HG02642 (cell line): ENCODE results near the gene PNPLA8.
"Not testable (repeated sequence)": the region's sequence is repeated elsewhere in the genome, so short reads cannot be mapped to it uniquely, and the experiment has no call there.

Experiments used
- ATAC-seq: cut with Tn5 transposase; IDR thresholded peaks from one replicate; pipeline ENCODE4 v1.9.1; 2021; ENCODE audit warnings: mild to moderate bottlenecking; ENCODE audit not compliant: unreplicated experiment, poor library complexity

PNPLA8 gene

DNA sequence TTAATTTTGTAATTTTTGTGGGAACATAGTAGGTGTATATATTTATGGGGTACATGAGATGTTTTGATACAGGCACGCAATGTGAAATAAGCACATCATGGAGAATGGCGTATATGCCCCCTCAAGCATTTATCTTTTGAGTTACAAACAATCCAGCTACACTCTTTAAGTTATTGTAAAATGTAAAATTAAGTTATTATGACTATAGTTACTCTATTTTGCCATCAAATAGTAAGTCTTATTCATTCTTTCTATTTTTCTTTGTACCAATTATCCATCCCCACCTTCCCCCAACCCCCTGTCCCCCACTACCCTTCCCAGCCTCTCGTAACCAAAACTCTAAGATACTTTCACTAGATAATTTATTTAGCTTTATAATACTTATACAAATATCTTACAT, 7.8 kb upstream of the PNPLA8 start:
- ATAC-seq, result no peak

DNA sequence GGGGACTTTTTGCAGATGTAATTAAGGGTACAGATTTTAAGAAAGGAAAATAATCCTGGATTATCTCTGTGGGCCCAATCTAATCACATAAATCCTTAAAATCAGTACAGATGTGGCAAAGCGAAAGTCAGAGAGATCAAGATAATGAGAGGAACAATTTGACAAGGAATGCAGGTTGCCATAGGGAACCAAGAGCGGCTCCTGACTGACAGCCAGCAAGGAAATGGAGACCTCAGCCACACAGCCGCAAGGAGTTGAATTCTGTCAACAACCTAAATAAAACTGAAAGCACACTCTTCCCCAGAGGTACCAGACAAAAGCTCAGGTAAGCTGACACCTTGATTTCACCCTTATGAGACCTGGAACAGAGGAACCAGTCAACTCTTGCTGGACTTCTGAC, 3.4 kb upstream of the PNPLA8 start:
- ATAC-seq, result no peak

DNA sequence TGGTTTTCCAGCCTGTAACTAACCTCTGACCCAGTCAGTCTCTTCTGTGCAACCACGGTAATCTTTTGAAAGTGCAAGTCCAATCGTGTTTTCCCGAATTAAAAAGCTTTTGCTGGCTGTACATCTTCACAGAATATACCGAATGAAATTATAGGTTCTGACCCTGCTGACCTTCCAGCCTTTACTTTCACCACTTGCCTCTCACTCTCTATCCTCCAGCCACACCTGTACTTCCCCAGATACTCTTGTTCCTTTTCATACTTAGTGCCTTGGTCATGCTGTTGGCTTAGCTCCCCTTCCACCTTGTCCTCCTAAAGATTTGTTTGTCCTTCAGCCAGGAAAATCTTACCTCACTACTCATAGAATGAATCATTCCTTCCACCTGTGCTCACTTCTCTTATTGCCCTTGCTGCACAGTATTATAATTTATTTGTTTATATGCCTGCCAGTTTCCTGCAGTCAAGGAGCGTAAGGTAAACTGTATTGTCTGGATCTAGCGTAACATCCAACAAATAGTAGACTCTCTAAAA, 2.3 kb upstream of the PNPLA8 start:
- no peak for ATAC-seq

DNA sequence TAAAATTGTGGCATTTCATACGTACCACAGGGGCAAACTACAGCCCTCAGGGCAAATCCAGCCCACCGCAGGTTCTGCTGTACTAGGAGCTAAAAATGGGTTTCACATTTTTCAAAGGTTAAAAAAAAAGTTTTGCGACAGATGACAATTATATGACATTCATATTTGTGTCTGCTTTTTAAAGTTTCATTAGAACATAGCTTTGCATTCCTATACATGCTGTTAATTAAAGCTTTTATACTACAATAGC, 758 bp upstream of the PNPLA8 start:
- ATAC-seq, result no peak

DNA sequence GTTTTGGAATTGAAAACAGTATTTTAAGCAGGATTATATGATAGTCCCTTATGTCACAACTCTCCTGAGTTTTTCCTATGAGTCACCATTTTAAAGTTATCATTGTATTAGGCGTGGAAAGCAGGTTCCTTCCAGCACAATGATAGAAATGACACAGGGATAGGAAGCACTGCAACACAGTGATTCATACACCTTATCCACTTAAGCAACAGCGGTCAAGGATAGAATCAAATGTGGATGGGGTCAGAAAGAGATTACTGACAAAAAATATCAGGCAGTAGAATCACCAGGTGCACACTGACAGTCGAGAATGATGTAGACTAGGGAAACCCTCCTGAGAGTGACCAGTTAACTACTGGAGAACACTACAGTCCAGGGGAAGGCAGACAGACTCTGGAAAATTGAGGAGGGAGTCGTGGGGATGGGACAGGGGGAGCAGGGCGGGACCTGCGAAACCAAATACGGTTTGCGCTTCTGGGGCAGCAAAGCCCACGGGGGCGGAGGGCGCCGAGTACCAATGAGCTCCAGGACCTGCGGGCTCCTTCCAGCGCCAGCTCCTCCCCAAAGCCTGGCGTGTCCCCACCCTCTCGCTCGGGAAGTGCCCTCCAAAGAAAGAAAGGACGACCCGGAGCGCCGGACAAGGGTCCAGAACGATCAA, 479 bp downstream of the PNPLA8 start:
- peak; percentile 53 for ATAC-seq

DNA sequence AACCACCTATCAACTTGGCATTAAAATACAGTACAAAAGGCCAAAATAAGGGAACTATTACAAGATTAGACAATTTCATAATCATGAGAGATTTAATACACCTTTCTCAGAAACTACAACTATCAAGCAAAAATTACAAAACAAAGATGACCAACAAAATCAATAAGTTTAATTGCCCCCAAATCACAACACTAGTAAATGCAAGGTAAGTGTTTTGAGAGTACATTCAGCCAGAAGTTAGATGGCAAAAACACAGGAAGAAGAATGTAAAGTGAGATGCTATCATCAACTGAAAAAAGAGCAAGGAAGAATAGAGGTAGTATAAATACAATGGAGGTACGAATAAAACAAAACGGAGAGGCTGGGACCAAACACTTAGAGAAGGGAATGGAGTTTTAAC, 3.2 kb downstream of the PNPLA8 start:
- no peak for ATAC-seq

DNA sequence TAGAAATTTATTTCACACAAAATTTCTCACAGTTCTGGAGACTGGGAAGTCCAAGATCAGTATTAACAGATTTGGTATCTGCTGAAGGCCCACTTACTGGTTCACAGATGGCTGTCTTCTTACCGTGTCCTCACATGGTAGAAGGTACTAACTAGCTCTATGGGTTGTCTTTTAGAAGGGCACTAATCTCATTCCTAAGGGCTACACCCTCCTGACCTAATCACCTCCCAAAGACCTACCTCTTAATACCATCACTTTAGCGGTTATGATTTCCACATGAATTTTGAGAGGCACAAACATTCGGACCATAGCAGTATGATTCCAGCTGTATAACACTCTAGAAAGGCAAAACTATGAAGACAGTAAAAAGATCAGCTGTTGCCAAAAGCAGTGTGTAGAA, 8.0 kb downstream of the PNPLA8 start:
- ATAC-seq, result no peak

DNA sequence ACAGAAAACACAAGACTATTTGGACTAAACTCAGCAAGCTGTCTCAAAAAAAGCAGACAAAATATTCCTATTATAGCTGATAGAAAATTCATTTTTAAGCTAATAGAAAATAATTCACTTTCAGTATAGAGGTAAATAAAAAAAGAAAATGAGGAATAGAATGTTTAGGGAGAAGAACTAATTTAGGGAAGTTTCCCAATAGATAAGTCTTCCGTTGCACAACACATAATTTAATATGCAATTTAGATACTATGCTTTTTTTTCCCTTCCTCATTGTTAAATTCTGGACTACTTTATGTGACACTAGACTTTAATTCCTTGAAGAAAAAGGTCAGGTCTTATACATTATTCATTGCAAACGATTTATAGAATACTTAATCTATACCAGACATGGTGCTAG, 10.3 kb downstream of the PNPLA8 start:
- ATAC-seq, result no peak

DNA sequence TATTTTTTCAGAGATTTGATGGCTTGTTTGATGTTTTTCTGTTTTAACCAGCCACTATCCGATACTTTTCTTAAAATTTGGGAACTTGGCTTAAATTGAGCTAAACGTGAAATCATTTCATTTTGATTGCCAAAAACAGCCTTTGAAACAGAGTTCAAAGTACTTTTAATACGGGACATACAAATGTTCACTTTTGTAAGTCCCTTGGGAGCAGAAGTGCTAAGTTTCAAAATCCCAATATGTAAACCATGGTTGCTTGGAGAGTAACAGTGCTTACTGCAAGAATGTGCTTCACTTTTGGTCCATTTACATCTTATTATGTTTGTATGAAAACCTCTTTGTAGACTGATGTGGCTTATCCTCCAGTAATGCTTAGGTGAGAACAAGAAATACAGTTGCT, 10.9 kb downstream of the PNPLA8 start:
- ATAC-seq, result no peak

DNA sequence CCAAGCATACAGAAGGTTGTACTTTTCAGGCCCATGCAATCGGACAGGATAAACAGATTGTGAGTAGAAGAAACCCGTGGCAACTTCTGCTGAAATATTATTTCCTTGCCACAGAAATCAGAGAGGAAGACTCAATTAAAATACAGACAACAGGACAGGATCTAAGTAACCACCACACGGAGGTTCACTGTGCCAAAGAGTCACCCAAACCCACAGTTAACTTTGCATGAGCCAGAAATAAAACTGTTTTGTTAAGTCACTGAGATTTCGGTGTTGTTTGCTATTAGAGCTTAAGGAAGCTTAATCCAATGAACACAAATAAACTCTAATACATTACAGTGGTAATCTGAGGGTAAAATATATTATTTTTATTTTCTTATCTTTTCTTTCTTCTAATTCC, 14.0 kb downstream of the PNPLA8 start:
- no peak for ATAC-seq

DNA sequence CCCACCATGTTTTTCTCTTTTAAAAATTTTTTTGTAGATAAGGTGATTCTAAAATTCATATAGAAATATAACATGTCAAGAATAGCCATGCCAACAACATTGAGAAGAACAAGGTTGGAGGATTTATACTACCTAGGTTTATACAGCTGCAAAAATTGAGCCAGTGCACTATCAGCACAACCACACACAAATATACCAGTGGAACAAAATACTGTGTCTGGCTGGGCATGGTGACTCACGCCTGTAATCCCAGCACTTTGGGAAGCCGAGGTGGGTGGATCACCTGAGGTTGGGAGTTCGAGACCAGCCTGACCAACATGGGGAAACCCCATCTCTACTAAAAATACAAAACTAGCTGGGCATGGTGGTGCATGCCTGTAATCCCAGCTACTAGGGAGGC, 21.4 kb downstream of the PNPLA8 start:
- not testable (repeated sequence) for ATAC-seq

DNA sequence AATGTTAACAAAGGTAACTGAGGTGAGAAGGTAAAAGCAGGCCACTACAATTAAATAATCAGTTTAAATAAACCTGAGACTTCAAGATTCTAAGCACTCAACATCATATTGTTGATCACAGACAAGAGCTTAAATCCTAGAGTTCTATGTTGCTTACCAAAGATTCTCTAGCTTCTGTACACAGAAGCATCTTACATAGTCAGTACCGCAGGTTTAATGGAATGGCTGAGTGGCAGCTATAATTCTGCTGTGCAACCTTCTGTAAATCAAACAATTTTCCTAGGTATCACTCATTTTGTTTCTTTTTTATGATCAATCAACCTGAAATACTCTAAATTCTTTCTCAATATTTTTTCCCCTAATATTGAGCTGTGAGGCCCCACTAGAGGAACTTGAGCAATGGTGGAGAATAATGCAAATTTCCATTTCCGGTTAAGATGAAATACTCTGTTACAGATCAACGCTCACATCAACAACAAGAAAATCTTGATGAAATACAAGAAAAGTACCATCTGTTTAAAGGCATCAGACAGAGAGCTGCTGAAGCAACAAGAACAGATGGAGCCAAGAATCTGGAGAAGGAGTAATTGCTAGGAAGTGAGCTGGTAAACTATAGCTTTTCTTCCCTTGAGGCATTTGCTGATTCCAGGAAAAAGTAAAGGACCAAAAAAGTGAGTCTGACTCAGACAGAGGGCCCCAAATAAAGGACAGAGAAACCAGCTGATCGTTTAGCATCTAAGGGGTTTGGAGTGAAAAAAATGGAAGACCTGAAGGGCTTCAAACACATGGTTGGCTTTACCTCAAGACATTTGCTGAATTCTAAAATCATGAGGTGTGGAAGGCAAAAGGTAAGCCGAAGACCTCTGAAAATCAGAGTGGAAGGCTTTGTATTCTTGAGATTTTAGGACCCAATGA, 22.6 kb downstream of the PNPLA8 start:
- peak; percentile 97 for ATAC-seq

DNA sequence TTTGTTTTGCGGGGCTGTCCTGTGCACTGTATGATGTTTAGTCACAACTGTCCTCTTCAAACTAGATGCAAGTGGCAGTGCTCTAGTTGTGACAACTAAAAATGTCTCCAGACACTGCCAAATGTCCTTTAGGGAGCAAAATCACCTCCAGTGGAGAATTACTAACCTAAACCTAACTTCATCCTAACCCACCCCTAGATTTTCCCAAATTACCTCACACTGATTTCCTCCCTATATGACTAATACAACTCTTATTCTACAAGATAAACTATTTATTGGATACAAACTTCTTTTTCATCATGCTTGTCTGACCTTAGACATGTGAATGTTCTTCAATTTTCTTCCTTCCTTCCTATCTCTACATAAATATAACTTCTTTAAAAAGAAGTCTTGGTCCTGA, 26.4 kb downstream of the PNPLA8 start:
- no peak for ATAC-seq

DNA sequence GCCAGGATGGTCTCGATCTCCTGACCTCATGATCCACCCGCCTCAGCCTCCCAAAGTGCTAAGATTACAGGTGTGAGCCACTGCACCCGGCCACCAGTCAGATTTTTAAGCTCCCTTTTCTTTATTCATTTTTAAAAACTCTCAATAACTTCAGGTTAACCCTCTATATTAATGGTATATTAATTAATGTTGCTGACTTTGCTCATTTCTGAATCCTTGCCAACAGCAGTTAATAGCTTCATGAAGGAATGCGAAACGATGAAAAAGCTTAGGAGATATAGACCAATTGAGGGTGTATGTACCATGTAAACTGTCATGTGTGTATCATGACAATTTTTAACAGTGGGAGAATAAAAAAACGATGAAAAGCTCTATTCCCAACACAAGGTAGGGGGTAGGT, 27.5 kb downstream of the PNPLA8 start:
- ATAC-seq, result no peak

DNA sequence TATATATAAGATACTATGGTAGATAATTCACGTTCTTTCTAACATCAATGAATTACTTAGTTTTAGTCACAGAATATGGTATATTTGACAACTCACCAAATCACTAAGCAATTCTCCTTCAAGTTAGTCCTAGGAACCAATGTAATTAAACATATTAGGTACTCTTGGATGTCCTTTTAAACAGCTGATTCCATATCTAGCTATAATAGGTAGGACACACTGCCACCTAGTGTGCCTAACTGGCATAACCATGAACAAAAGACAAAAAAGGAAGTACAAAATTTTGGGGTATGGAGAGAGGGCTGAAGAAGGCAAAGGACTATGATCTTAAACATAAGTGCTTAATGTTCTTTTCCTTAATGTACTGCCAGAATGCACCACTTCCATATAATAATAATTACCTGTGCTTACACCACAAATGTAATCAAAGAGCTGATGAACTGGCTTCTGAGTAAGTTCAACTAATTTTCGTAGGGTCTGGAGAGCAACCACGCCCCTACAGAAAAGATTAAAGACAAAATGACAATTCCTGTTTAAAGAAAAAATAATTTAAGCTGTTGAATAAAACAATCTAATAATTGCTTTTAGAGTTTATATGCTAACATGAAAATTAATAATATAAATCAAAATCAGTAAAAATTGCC, 28.7 kb downstream of the PNPLA8 start:
- no peak for ATAC-seq

DNA sequence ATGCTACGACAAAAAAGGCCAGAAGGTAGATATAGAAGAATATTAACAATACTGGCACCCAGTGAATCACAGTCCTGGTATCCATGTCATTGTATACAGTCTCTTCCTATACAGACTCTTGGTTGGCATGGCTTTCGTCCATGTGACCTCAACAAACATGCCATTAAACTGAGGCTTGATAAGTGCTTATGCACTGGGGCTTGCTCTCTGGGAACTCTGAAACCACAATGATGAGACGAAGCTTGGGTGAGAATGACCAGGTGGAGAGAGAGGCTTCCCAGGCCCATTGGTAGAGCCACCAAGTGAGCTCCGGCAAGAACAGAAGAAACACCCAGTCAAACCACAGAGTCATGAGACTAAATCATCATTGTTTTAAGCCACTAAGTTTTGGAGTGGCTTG, 33.2 kb downstream of the PNPLA8 start:
- no peak for ATAC-seq

DNA sequence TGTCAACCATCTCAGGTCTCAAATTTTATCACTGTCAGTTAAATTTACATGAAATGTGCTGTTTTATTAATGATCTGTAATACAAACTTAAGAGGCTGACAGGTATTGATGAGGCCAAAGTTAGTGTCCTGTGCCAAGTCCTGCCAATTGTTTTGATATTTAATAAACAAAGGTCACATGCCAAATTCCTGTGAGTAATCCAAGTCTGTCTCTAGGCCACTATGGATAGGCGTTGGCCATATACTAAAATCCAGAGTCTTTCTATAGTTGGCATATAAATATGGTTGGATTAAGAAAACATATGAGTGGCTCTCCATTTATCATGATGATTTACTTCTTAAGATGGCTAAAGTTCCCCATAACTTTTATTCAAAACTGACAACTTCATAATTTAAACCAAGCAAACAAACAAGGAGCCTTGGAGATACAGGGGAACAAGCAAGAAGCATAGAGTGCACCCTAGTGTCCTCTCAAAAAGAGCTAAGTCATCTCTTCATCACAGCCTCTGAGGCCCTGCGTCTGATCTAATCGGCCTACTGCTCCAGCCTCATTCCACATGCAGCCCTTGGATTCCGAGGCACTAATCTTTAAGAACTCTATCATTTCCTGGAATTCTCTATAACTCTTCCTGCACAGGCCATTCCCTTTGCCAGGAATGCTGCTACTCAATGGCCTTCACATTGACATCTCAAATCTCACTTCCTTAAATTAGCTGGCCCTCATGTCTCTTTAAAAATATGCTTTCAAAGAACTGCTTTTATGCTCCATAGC, 37.0 kb downstream of the PNPLA8 start:
- ATAC-seq, result no peak

DNA sequence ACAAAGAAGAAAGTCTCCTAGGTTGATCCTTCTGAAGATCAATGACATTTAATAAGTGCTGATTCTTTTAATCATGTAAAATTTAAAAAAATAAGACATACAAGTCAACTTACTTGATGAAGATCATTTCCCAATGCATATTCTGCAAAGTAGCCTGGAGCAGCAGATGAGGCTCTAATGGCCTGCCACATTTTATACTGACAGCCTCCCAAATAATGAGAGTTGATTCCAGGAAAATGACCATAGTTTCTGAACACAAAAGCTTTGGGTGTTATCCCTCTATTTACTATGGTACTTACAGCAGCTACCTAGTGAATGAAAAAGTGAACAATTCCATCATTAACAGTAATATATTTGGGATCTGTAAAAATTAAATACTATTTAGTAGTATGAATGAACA, 38.3 kb downstream of the PNPLA8 start:
- no peak for ATAC-seq

DNA sequence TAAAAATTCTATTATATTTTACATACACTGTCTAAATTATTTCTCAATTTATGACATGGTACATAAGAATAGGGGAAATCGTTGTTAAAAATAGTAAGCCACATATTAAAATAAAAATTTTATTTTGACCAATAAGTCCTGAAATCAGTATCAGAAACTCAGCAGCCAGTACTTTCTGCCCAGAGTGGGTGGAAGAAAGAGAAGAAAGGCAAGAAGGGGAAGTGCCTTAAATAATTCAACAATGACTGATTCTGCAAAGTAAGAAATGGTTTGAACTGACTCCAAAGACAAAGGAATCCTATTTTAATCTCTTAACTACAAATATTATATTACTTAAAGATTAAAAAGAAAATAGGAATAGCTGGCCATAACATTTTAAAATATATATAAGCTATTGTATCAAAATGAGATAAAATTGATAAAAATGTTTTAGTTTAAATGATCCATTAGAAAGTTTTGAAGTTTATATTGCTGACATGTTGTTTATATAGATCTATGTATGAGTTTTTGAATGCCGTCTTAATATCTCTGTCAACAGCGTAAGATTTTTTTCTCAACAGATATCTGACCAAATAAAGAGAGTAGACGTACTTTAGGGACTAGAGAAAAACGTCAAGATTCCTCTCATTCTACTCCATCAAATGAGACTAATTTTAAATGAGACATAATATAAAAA, 39.5 kb downstream of the PNPLA8 start:
- ATAC-seq, result no peak

DNA sequence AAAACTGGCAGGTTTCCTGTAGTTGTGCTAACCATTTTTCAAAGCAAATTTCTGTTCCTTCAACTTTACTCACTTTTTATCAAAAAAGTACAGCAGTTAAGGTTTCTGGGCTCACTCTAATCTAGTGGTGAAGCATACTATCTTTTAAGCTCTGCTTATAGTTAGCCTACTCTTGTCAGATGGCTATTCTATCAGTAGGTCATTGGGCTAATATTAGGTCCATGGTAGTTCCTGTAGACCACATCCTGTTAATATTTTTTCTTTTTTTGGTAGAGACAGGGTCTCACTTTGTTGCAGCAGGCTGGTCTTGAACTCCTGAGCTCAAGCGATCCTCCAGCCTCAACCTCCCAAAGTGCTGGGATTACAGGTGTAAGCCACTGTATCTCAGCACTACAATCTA, 41.8 kb downstream of the PNPLA8 start:
- no peak for ATAC-seq
